HK-2 (cell line): Measurements from ENCODE around the gene ZNF205.
"Not testable (repeated sequence)": the region's sequence is repeated elsewhere in the genome, so short reads cannot be mapped to it uniquely, and the experiment has no call there.

Source experiments
- DNase-seq: peaks from one replicate; pipeline ENCODE4 v3.0.0-alpha.2; 2018; ENCODE audit not compliant: unreplicated experiment

ZNF205 gene

GRCh38 chr16:3112058-3112880 lies at the start of gene ZNF205:
Gene ZNF205, plus strand, starts transcription at chr16:3112586. Its CDS starts 845 bp downstream, at chr16:3113431.
- peak; percentile 75 for DNase-seq

- no peak for DNase-seq
These were observed 48.6 kb upstream of the ZNF205 start for GRCh38 chr16:3063625-3064386.

- DNase-seq: peak; percentile 76
These were observed 47.2 kb upstream of the ZNF205 start, which contains the start of gene IL32 for GRCh38 chr16:3065069-3065741. Gene IL32, plus strand, starts transcription at chr16:3065640. Its CDS starts 172 bp downstream, at chr16:3065812.

GRCh38 chr16:3065742-3066439 lies 46.5 kb upstream of the ZNF205 start:
- DNase-seq: no peak

- DNase-seq: no peak
These were observed 46.0 kb upstream of the ZNF205 start for GRCh38 chr16:3066440-3066748.

GRCh38 chr16:3068487-3068886 lies 43.9 kb upstream of the ZNF205 start:
- no peak for DNase-seq

GRCh38 chr16:3069146-3069545 lies 43.2 kb upstream of the ZNF205 start:
- not testable (repeated sequence) for DNase-seq

- no peak for DNase-seq
These were observed 41.7 kb upstream of the ZNF205 start for GRCh38 chr16:3070608-3071111.

GRCh38 chr16:3071655-3072054 lies 40.7 kb upstream of the ZNF205 start:
- no peak for DNase-seq

- not testable (repeated sequence) for DNase-seq
These were observed 40.2 kb upstream of the ZNF205 start for GRCh38 chr16:3072148-3072547.

- DNase-seq: not testable (repeated sequence)
These were observed 39.7 kb upstream of the ZNF205 start for GRCh38 chr16:3072576-3073263.

- no peak for DNase-seq
These were observed 38.9 kb upstream of the ZNF205 start for GRCh38 chr16:3073448-3073847.

- DNase-seq: no peak
These were observed 37.4 kb upstream of the ZNF205 start for GRCh38 chr16:3074860-3075522.

- no peak for DNase-seq
These were observed 36.9 kb upstream of the ZNF205 start for GRCh38 chr16:3075523-3075915.

- not testable (repeated sequence) for DNase-seq
These were observed 36.4 kb upstream of the ZNF205 start for GRCh38 chr16:3075946-3076345.

GRCh38 chr16:3076577-3076976 lies 35.8 kb upstream of the ZNF205 start:
- no peak for DNase-seq

- no peak for DNase-seq
These were observed 32.4 kb upstream of the ZNF205 start for GRCh38 chr16:3080024-3080423.

- not testable (repeated sequence) for DNase-seq
These were observed 30.4 kb upstream of the ZNF205 start for GRCh38 chr16:3081957-3082356.

GRCh38 chr16:3083408-3083807 lies 29.0 kb upstream of the ZNF205 start:
- DNase-seq: not testable (repeated sequence)

- DNase-seq: no peak
These were observed 27.9 kb upstream of the ZNF205 start for GRCh38 chr16:3084491-3084890.
